Measurements from ENCODE around the gene INTS1.

INTS1 gene

GRCh38 chr7:1480670-1481069 is 23.5 kb downstream of the INTS1 start:
- no peak overlapping the region for H2BK15ac ChIP-seq (replicated peaks; ENCODE audit: low read depth)
- H3K9ac ChIP-seq (ENCODE audit: low read length), result no peak overlapping the region
- WGBS (ENCODE audit: extremely low coverage, insufficient coverage, low lambda C conversion rate), result no CpG with 5 or more reads among the region's 12 CpGs
- H2BK120ac ChIP-seq (ENCODE audit: low read depth, low read length), result no peak overlapping the region
- no peaks in the 10 kb centered on the region for H3K79me2 ChIP-seq (ENCODE audit: control insufficient read depth, insufficient read depth, low read length)
- no peak overlapping the region for H2AK5ac ChIP-seq (ENCODE audit: low read length)
- H3K79me1 ChIP-seq (ENCODE audit: low read length), result no peaks in the 10 kb centered on the region
- DNase-seq, result no peak
- no peak overlapping the region for H2BK5ac ChIP-seq (ENCODE audit: low read length)
- H3K4me3 ChIP-seq (ENCODE audit: low read length), result no peak overlapping the region
- peaks cover 2% of the 10 kb centered on the region for H3K36me3 ChIP-seq (ENCODE audit: control insufficient read depth, insufficient read depth, low read length)
- H3K27ac ChIP-seq (ENCODE audit: low read depth, low read length), result no peak overlapping the region
- no peak overlapping the region for H4K8ac ChIP-seq (ENCODE audit: low read depth, low read length)
- no peak overlapping the region for H3K56ac ChIP-seq (ENCODE audit: low read length)
- H3K23ac ChIP-seq (ENCODE audit: low read length), result no peak overlapping the region
- H4K5ac ChIP-seq (ENCODE audit: low read length), result no peak overlapping the region
- no peak overlapping the region for H3K4ac ChIP-seq (ENCODE audit: low read depth, low read length)
- H3K27me3 ChIP-seq (ENCODE audit: insufficient read depth, low read length, poor library complexity), result no peaks in the 10 kb centered on the region
- no peak overlapping the region for H3K18ac ChIP-seq (ENCODE audit: low read length)
- no peaks in the 10 kb centered on the region for H3K4me1 ChIP-seq (ENCODE audit: control insufficient read depth, low read depth, low read length)
- no peak overlapping the region for H3K4me2 ChIP-seq (ENCODE audit: low read length)

GRCh38 chr7:1479287-1479686 is 24.9 kb downstream of the INTS1 start:
- Histone ChIP-seq H3K4ac (ENCODE audit: low read depth, low read length) (no peak overlapping the region), H3K79me2 (ENCODE audit: control insufficient read depth, insufficient read depth, low read length) (no peaks in the 10 kb centered on the region), H3K18ac (ENCODE audit: low read length) (no peak overlapping the region), H3K27me3 (ENCODE audit: insufficient read depth, low read length, poor library complexity) (no peaks in the 10 kb centered on the region), H2BK120ac (ENCODE audit: low read depth, low read length) (no peak overlapping the region), H3K4me2 (ENCODE audit: low read length) (no peak overlapping the region), H4K8ac (ENCODE audit: low read depth, low read length) (no peak overlapping the region), H2AK5ac (ENCODE audit: low read length) (no peak overlapping the region), H3K56ac (ENCODE audit: low read length) (no peak overlapping the region), H2BK5ac (ENCODE audit: low read length) (no peak overlapping the region), H3K9ac (ENCODE audit: low read length) (no peak overlapping the region), H4K5ac (ENCODE audit: low read length) (no peak overlapping the region), H3K27ac (ENCODE audit: low read depth, low read length) (no peak overlapping the region), H3K79me1 (ENCODE audit: low read length) (no peaks in the 10 kb centered on the region), H3K4me1 (ENCODE audit: control insufficient read depth, low read depth, low read length) (no peaks in the 10 kb centered on the region), H3K36me3 (ENCODE audit: control insufficient read depth, insufficient read depth, low read length) (peaks cover 2% of the 10 kb centered on the region), H3K4me3 (ENCODE audit: low read length) (no peak overlapping the region), H3K23ac (ENCODE audit: low read length) (no peak overlapping the region), H2BK15ac (replicated peaks; ENCODE audit: low read depth) (no peak overlapping the region)
- no CpG with 5 or more reads among the region's 24 CpGs for WGBS (ENCODE audit: extremely low coverage, insufficient coverage, low lambda C conversion rate)
- DNase-seq, result no peak

GRCh38 chr7:1478480-1478879 is 25.7 kb downstream of the INTS1 start:
- no peak overlapping the region for H4K5ac ChIP-seq (ENCODE audit: low read length)
- H3K4ac ChIP-seq (ENCODE audit: low read depth, low read length), result no peak overlapping the region
- H3K56ac ChIP-seq (ENCODE audit: low read length), result no peak overlapping the region
- WGBS (ENCODE audit: extremely low coverage, insufficient coverage, low lambda C conversion rate), result no CpG with 5 or more reads among the region's 19 CpGs
- no peak overlapping the region for H3K9ac ChIP-seq (ENCODE audit: low read length)
- no peak overlapping the region for H2BK120ac ChIP-seq (ENCODE audit: low read depth, low read length)
- H3K79me1 ChIP-seq (ENCODE audit: low read length), result no peaks in the 10 kb centered on the region
- H3K4me3 ChIP-seq (ENCODE audit: low read length), result no peak overlapping the region
- no peaks in the 10 kb centered on the region for H3K79me2 ChIP-seq (ENCODE audit: control insufficient read depth, insufficient read depth, low read length)
- no peak for DNase-seq
- H3K27ac ChIP-seq (ENCODE audit: low read depth, low read length), result no peak overlapping the region
- H3K23ac ChIP-seq (ENCODE audit: low read length), result no peak overlapping the region
- no peak overlapping the region for H2AK5ac ChIP-seq (ENCODE audit: low read length)
- H4K8ac ChIP-seq (ENCODE audit: low read depth, low read length), result no peak overlapping the region
- no peak overlapping the region for H3K18ac ChIP-seq (ENCODE audit: low read length)
- peaks cover 3% of the 10 kb centered on the region for H3K36me3 ChIP-seq (ENCODE audit: control insufficient read depth, insufficient read depth, low read length)
- H2BK15ac ChIP-seq (replicated peaks; ENCODE audit: low read depth), result no peak overlapping the region
- H3K27me3 ChIP-seq (ENCODE audit: insufficient read depth, low read length, poor library complexity), result no peaks in the 10 kb centered on the region
- H3K4me1 ChIP-seq (ENCODE audit: control insufficient read depth, low read depth, low read length), result no peaks in the 10 kb centered on the region
- no peak overlapping the region for H3K4me2 ChIP-seq (ENCODE audit: low read length)
- no peak overlapping the region for H2BK5ac ChIP-seq (ENCODE audit: low read length)

- no peak overlapping the region for H2BK5ac ChIP-seq (ENCODE audit: low read length)
- H3K9ac ChIP-seq (ENCODE audit: low read length), result no peak overlapping the region
- no peak overlapping the region for H3K4me2 ChIP-seq (ENCODE audit: low read length)
- H2AK5ac ChIP-seq (ENCODE audit: low read length), result no peak overlapping the region
- H3K79me1 ChIP-seq (ENCODE audit: low read length), result no peaks in the 10 kb centered on the region
- H3K4ac ChIP-seq (ENCODE audit: low read depth, low read length), result no peak overlapping the region
- H3K4me1 ChIP-seq (ENCODE audit: control insufficient read depth, low read depth, low read length), result no peaks in the 10 kb centered on the region
- no peak overlapping the region for H2BK15ac ChIP-seq (replicated peaks; ENCODE audit: low read depth)
- DNase-seq, result no peak
- WGBS (ENCODE audit: extremely low coverage, insufficient coverage, low lambda C conversion rate), result no CpG with 5 or more reads among the region's 15 CpGs
- no peak overlapping the region for H3K27ac ChIP-seq (ENCODE audit: low read depth, low read length)
- peaks cover 8% of the 10 kb centered on the region for H3K36me3 ChIP-seq (ENCODE audit: control insufficient read depth, insufficient read depth, low read length)
- H4K5ac ChIP-seq (ENCODE audit: low read length), result no peak overlapping the region
- no peak overlapping the region for H3K18ac ChIP-seq (ENCODE audit: low read length)
- H2BK120ac ChIP-seq (ENCODE audit: low read depth, low read length), result no peak overlapping the region
- H3K79me2 ChIP-seq (ENCODE audit: control insufficient read depth, insufficient read depth, low read length), result no peaks in the 10 kb centered on the region
- no peak overlapping the region for H3K4me3 ChIP-seq (ENCODE audit: low read length)
- no peak overlapping the region for H3K23ac ChIP-seq (ENCODE audit: low read length)
- H4K8ac ChIP-seq (ENCODE audit: low read depth, low read length), result no peak overlapping the region
- no peaks in the 10 kb centered on the region for H3K27me3 ChIP-seq (ENCODE audit: insufficient read depth, low read length, poor library complexity)
- H3K56ac ChIP-seq (ENCODE audit: low read length), result no peak overlapping the region
These were observed 27.3 kb downstream of the INTS1 start for GRCh38 chr7:1476859-1477258.

- no peak for DNase-seq
- no peak overlapping the region for H4K5ac ChIP-seq (ENCODE audit: low read length)
- no peak overlapping the region for H3K56ac ChIP-seq (ENCODE audit: low read length)
- H3K27me3 ChIP-seq (ENCODE audit: insufficient read depth, low read length, poor library complexity), result no peaks in the 10 kb centered on the region
- WGBS (ENCODE audit: extremely low coverage, insufficient coverage, low lambda C conversion rate), result no CpG with 5 or more reads among the region's 22 CpGs
- H3K79me2 ChIP-seq (ENCODE audit: control insufficient read depth, insufficient read depth, low read length), result no peaks in the 10 kb centered on the region
- H2BK15ac ChIP-seq (replicated peaks; ENCODE audit: low read depth), result no peak overlapping the region
- no peaks in the 10 kb centered on the region for H3K79me1 ChIP-seq (ENCODE audit: low read length)
- H2AK5ac ChIP-seq (ENCODE audit: low read length), result no peak overlapping the region
- H4K8ac ChIP-seq (ENCODE audit: low read depth, low read length), result no peak overlapping the region
- no peak overlapping the region for H2BK120ac ChIP-seq (ENCODE audit: low read depth, low read length)
- H3K4me3 ChIP-seq (ENCODE audit: low read length), result no peak overlapping the region
- peaks cover 8% of the 10 kb centered on the region for H3K36me3 ChIP-seq (ENCODE audit: control insufficient read depth, insufficient read depth, low read length)
- H3K4me2 ChIP-seq (ENCODE audit: low read length), result no peak overlapping the region
- no peak overlapping the region for H2BK5ac ChIP-seq (ENCODE audit: low read length)
- no peak overlapping the region for H3K23ac ChIP-seq (ENCODE audit: low read length)
- H3K9ac ChIP-seq (ENCODE audit: low read length), result no peak overlapping the region
- H3K27ac ChIP-seq (ENCODE audit: low read depth, low read length), result no peak overlapping the region
- H3K4me1 ChIP-seq (ENCODE audit: control insufficient read depth, low read depth, low read length), result no peaks in the 10 kb centered on the region
- no peak overlapping the region for H3K4ac ChIP-seq (ENCODE audit: low read depth, low read length)
- H3K18ac ChIP-seq (ENCODE audit: low read length), result no peak overlapping the region
These were observed 28.2 kb downstream of the INTS1 start for GRCh38 chr7:1475991-1476390.

- Histone ChIP-seq H2AK5ac (ENCODE audit: low read length) (no peak overlapping the region), H3K4me2 (ENCODE audit: low read length) (no peak overlapping the region), H2BK15ac (replicated peaks; ENCODE audit: low read depth) (no peak overlapping the region), H3K56ac (ENCODE audit: low read length) (no peak overlapping the region), H3K79me1 (ENCODE audit: low read length) (no peaks in the 10 kb centered on the region), H3K27me3 (ENCODE audit: insufficient read depth, low read length, poor library complexity) (no peaks in the 10 kb centered on the region), H3K9ac (ENCODE audit: low read length) (no peak overlapping the region), H3K18ac (ENCODE audit: low read length) (no peak overlapping the region), H3K4ac (ENCODE audit: low read depth, low read length) (no peak overlapping the region), H3K23ac (ENCODE audit: low read length) (no peak overlapping the region), H3K4me3 (ENCODE audit: low read length) (no peak overlapping the region), H2BK120ac (ENCODE audit: low read depth, low read length) (no peak overlapping the region), H3K27ac (ENCODE audit: low read depth, low read length) (no peak overlapping the region), H3K79me2 (ENCODE audit: control insufficient read depth, insufficient read depth, low read length) (no peaks in the 10 kb centered on the region), H3K4me1 (ENCODE audit: control insufficient read depth, low read depth, low read length) (no peaks in the 10 kb centered on the region), H4K5ac (ENCODE audit: low read length) (no peak overlapping the region), H3K36me3 (ENCODE audit: control insufficient read depth, insufficient read depth, low read length) (peaks cover 8% of the 10 kb centered on the region), H4K8ac (ENCODE audit: low read depth, low read length) (no peak overlapping the region), H2BK5ac (ENCODE audit: low read length) (no peak overlapping the region)
- no CpG with 5 or more reads among the region's 17 CpGs for WGBS (ENCODE audit: extremely low coverage, insufficient coverage, low lambda C conversion rate)
- DNase-seq, result no peak
These were observed 28.8 kb downstream of the INTS1 start for GRCh38 chr7:1475393-1475792.
